HepG2 (cell line): ENCODE results near the gene PKMYT1. TPM values are rescaled to one million over a fixed set of nuclear protein-coding genes. Genes with fewer than 3 reads are reported as not detected.

Experiments used
- CHD2 ChIP-seq: IDR thresholded peaks from 2 replicates; pipeline ENCODE4 v1.6.1; 2011; ENCODE audit warnings: low read depth, low read length, improper control_type of control experiment
- EEA1 ChIP-seq: sonication (generic); formaldehyde crosslinking; IDR thresholded peaks from 2 replicates; pipeline ENCODE4 v1.5.1; 2020; ENCODE audit warnings: mild to moderate bottlenecking, missing genetic modification reagents, borderline replicate concordance
- HNF4G ChIP-seq, 2 experiments: sonication (generic) in 1 of 2; formaldehyde crosslinking in 1 of 2; IDR thresholded peaks; 2 replicates each; pipeline versions ENCODE4 v1.4.0 to v1.6.1; 2011 to 2020; ENCODE audit warnings: borderline replicate concordance in 2 of 2, low read depth in 2 of 2, mild to moderate bottlenecking in 2 of 2, low read length in 1 of 2, missing genetic modification reagents in 1 of 2, moderate library complexity in 1 of 2
- MATR3 ChIP-seq: sonication (generic); formaldehyde crosslinking; IDR thresholded peaks from 2 replicates; pipeline ENCODE4 v1.4.0; 2020; ENCODE audit warnings: missing genetic modification reagents
- MBD4 ChIP-seq: IDR thresholded peaks from 2 replicates; pipeline ENCODE4 v1.6.1; 2012; ENCODE audit warnings: low read length, inconsistent platforms, borderline replicate concordance
- MXD4 ChIP-seq: IDR thresholded peaks from 2 replicates; pipeline ENCODE4 v1.6.1; 2016; ENCODE audit warnings: mild to moderate bottlenecking, missing biosample characterization, missing genetic modification reagents
- PHF21A ChIP-seq: sonication (generic); formaldehyde crosslinking; IDR thresholded peaks from 2 replicates; pipeline ENCODE4 v1.5.0; 2020; ENCODE audit warnings: mild to moderate bottlenecking, missing genetic modification reagents
- TCF7 ChIP-seq: sonication (generic); IDR thresholded peaks from 2 replicates; pipeline ENCODE4 v1.6.1; 2016; ENCODE audit warnings: antibody characterized with exemption, low read depth
- ZC3H4 ChIP-seq: sonication (generic); formaldehyde crosslinking; IDR thresholded peaks from 2 replicates; pipeline ENCODE4 v1.4.0; 2020; ENCODE audit warnings: missing genetic modification reagents, borderline replicate concordance
- ZFAT ChIP-seq: sonication (generic); formaldehyde crosslinking; conservative IDR thresholded peaks from 2 replicates; pipeline ENCODE4 v1.8.1; 2023; ENCODE audit warnings: missing genetic modification reagents, inconsistent platforms
- ZFX ChIP-seq: sonication (generic); formaldehyde crosslinking; IDR thresholded peaks from 2 replicates; pipeline ENCODE4 v1.4.0; 2020; ENCODE audit warnings: mild to moderate bottlenecking, low read depth, missing genetic modification reagents, moderate library complexity
- ZNF207 ChIP-seq: fragments of 450-650 bp; IDR thresholded peaks from 2 replicates; pipeline ENCODE4 v1.6.1; 2016; ENCODE audit warnings: antibody characterized with exemption, borderline replicate concordance
- ZNF3 ChIP-seq: IDR thresholded peaks from 2 replicates; pipeline ENCODE4 v1.7.0; 2017; ENCODE audit warnings: inconsistent platforms
- ZNF660 ChIP-seq: sonication (generic); formaldehyde crosslinking; IDR thresholded peaks from 2 replicates; pipeline ENCODE4 v1.5.1; 2020; ENCODE audit warnings: mild to moderate bottlenecking, low read depth, missing genetic modification reagents, borderline replicate concordance
- ZNF747 ChIP-seq: sonication (generic); formaldehyde crosslinking; IDR thresholded peaks from 2 replicates; pipeline ENCODE4 v1.8.1; 2023; ENCODE audit warnings: missing genetic modification reagents, mild to moderate bottlenecking, borderline replicate concordance
- ZNF781 ChIP-seq: sonication (generic); formaldehyde crosslinking; IDR thresholded peaks from 2 replicates; pipeline ENCODE4 v1.5.1; 2020; ENCODE audit warnings: borderline replicate concordance, mild to moderate bottlenecking, missing genetic modification reagents; ENCODE audit errors: not compliant biosample characterization
- ZNF839 ChIP-seq: sonication (generic); formaldehyde crosslinking; IDR thresholded peaks from 2 replicates; pipeline ENCODE4 v1.4.0; 2020; ENCODE audit warnings: missing genetic modification reagents, mild to moderate bottlenecking, borderline replicate concordance
- ZNF879 ChIP-seq: sonication (generic); formaldehyde crosslinking; IDR thresholded peaks from 2 replicates; pipeline ENCODE4 v1.8.1; 2023; ENCODE audit warnings: missing genetic modification reagents
- polyA plus RNA-seq, 8 experiments: library from polyadenylated mRNA; depleted of rRNA in 3 of 8; stranded (reverse) in 7 of 8; unstranded in 1 of 8; fragments of >200 nt; fragmentation: Illumina TruSeq in 4 of 8; extraction: Trizol in 4 of 8; gene quantifications; 2 replicates each; pipeline versions ENCODE4 v1.2.1 to v1.2.3, GENCODE V29; 2011 to 2016; ENCODE audit warnings: low read depth in 4 of 8, missing spikeins in 1 of 8, mixed read lengths in 1 of 8; ENCODE audit not compliant: insufficient read depth in 1 of 8
- total RNA-seq, 5 experiments: library from RNA; depleted of rRNA; stranded (reverse); fragments of >200 nt; fragmentation: Illumina TruSeq; extraction: Trizol; gene quantifications; 2 replicates each; pipeline ENCODE4 v1.2.3, GENCODE V29; 2016; ENCODE audit warnings: low read depth in 1 of 5
- TF ChIP-seq, protein P1 (sequence below): sonication (generic); formaldehyde crosslinking; IDR thresholded peaks from 2 replicates; pipeline ENCODE4 v1.8.1; 2023; ENCODE audit warnings: missing genetic modification reagents, inconsistent platforms, borderline replicate concordance
- TF ChIP-seq, protein P2 (sequence below): sonication (generic); formaldehyde crosslinking; IDR thresholded peaks from 2 replicates; pipeline ENCODE4 v1.5.0; 2020; ENCODE audit warnings: missing genetic modification reagents
- TF ChIP-seq, protein P3 (sequence below): IDR thresholded peaks from 2 replicates; pipeline ENCODE4 v1.6.1; 2016; ENCODE audit warnings: missing compliant biosample characterization, missing genetic modification reagents, borderline replicate concordance
- TF ChIP-seq, protein P4 (sequence below): sonication (generic); formaldehyde crosslinking; IDR thresholded peaks from 2 replicates; pipeline ENCODE4 v1.4.0; 2020; ENCODE audit warnings: missing genetic modification reagents
- TF ChIP-seq, protein P5 (sequence below): sonication (generic); formaldehyde crosslinking; IDR thresholded peaks from 2 replicates; pipeline ENCODE4 v1.8.0; 2023; ENCODE audit warnings: mild to moderate bottlenecking, missing genetic modification reagents

PKMYT1 gene
- total and polyA plus RNA-seq, 2 of the 13 experiments (the other 11 are each of a cell fraction or from before 2014, with no cell fraction given), result 7.0 to 27.8 TPM

DNA sequence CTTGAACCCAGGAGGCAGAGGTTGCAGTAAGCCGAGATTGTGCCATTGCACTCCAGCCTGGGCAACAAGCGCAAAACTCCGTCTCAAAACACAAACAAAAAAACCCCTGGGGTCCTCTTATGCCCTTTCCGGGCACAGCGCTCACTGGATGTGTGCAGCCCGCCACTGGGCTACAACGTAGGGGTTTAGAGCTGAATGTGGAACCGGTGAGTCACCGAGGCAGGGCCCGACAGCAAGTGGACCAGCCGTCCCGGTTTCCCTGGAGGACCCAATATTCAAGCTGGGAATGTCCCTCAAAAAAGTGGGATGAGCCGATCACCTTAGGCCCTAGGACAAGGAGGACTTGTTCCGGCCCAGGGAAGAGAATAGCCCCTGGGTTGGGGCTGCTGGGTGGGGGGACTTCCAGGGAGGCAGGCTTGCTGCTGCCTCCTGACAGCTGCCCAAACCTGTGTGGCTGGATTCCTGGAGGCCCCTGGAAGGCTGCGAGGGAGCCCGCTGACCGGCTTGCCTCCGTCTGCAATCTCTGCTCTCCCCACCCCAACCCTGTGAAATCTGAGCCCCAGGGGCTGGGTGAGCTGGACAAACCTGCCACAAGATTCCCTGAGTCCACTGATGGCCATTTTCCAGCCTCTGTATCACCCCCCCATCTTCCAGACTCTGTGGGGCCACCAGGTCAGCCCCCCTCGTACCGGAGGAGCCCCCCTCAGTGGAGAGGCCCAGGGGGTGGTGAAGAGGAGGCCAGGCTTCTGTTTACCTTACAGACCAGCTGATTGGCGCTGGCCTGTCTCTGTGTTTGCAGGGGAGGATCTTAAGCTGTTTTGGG is 29.5 kb upstream of the PKMYT1 start (continued):
- no peak for TF ChIP-seq ZNF660 (CRISPR knock-in tag)
- TF ChIP-seq, protein P1, sequence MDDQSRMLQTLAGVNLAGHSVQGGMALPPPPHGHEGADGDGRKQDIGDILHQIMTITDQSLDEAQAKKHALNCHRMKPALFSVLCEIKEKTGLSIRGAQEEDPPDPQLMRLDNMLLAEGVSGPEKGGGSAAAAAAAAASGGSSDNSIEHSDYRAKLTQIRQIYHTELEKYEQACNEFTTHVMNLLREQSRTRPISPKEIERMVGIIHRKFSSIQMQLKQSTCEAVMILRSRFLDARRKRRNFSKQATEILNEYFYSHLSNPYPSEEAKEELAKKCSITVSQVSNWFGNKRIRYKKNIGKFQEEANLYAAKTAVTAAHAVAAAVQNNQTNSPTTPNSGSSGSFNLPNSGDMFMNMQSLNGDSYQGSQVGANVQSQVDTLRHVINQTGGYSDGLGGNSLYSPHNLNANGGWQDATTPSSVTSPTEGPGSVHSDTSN (CRISPR knock-in tag), result no peak
- TF ChIP-seq, protein P2, sequence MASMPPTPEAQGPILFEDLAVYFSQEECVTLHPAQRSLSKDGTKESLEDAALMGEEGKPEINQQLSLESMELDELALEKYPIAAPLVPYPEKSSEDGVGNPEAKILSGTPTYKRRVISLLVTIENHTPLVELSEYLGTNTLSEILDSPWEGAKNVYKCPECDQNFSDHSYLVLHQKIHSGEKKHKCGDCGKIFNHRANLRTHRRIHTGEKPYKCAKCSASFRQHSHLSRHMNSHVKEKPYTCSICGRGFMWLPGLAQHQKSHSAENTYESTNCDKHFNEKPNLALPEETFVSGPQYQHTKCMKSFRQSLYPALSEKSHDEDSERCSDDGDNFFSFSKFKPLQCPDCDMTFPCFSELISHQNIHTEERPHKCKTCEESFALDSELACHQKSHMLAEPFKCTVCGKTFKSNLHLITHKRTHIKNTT (CRISPR knock-in tag), result no peak
- TF ChIP-seq CHD2, result no peak
- TF ChIP-seq MATR3, result no peak
- no peak for TF ChIP-seq ZNF839 (CRISPR knock-in tag)
- no peak for TF ChIP-seq ZNF3
- TF ChIP-seq MBD4, result no peak
- TF ChIP-seq HNF4G (IDR thresholded peaks at IDR 0.05; ENCODE audit: borderline replicate concordance, low read depth, low read length), result no peak
- no peak for TF ChIP-seq HNF4G (CRISPR knock-in tag; IDR thresholded peaks at IDR 0.05; ENCODE audit: borderline replicate concordance, low read depth)
- TF ChIP-seq, protein P3, sequence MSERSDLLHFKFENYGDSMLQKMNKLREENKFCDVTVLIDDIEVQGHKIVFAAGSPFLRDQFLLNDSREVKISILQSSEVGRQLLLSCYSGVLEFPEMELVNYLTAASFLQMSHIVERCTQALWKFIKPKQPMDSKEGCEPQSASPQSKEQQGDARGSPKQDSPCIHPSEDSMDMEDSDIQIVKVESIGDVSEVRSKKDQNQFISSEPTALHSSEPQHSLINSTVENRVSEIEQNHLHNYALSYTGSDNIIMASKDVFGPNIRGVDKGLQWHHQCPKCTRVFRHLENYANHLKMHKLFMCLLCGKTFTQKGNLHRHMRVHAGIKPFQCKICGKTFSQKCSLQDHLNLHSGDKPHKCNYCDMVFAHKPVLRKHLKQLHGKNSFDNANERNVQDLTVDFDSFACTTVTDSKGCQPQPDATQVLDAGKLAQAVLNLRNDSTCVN (CRISPR knock-in tag), result no peak
- peak; percentile 75 for TF ChIP-seq PHF21A
- TF ChIP-seq ZFX (CRISPR knock-in tag), result peak; percentile 46; the same call in 1 of the 2 replicates
- no peak for TF ChIP-seq EEA1 (CRISPR knock-in tag)
- TF ChIP-seq, protein P4, sequence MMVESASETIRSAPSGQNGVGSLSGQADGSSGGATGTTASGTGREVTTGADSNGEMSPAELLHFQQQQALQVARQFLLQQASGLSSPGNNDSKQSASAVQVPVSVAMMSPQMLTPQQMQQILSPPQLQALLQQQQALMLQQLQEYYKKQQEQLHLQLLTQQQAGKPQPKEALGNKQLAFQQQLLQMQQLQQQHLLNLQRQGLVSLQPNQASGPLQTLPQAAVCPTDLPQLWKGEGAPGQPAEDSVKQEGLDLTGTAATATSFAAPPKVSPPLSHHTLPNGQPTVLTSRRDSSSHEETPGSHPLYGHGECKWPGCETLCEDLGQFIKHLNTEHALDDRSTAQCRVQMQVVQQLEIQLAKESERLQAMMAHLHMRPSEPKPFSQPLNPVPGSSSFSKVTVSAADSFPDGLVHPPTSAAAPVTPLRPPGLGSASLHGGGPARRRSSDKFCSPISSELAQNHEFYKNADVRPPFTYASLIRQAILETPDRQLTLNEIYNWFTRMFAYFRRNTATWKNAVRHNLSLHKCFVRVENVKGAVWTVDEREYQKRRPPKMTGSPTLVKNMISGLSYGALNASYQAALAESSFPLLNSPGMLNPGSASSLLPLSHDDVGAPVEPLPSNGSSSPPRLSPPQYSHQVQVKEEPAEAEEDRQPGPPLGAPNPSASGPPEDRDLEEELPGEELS, result peak; percentile 34; the same call in 1 of the 2 replicates
- TF ChIP-seq ZNF781 (CRISPR knock-in tag), result no peak
- TF ChIP-seq ZNF879, result no peak
- 0 out of 2 replicates have a peak, but pooled peaks have one; percentile 31 for TF ChIP-seq MXD4 (CRISPR knock-in tag)
- TF ChIP-seq ZNF747 (CRISPR knock-in tag), result no peak
- no peak for TF ChIP-seq ZFAT
- TF ChIP-seq TCF7, result no peak
- no peak for TF ChIP-seq ZNF207
- TF ChIP-seq, protein P5, sequence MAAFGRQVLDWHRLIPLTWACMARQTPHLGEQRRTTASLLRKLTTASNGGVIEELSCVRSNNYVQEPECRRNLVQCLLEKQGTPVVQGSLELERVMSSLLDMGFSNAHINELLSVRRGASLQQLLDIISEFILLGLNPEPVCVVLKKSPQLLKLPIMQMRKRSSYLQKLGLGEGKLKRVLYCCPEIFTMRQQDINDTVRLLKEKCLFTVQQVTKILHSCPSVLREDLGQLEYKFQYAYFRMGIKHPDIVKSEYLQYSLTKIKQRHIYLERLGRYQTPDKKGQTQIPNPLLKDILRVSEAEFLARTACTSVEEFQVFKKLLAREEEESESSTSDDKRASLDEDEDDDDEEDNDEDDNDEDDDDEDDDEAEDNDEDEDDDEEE (CRISPR knock-in tag), result no peak
- no peak for TF ChIP-seq ZC3H4 (CRISPR knock-in tag)
